GM18520 (cell line): ENCODE measurements around the gene PAX3.

ENCODE experiments used
- ATAC-seq: cut with Tn5 transposase; IDR thresholded peaks from one replicate; pipeline ENCODE4 v1.9.1; 2021; ENCODE audit not compliant: unreplicated experiment

PAX3 gene

GRCh38 chr2:222228054-222228453, 70.7 kb downstream of the PAX3 start:
- no peak for ATAC-seq

DNA sequence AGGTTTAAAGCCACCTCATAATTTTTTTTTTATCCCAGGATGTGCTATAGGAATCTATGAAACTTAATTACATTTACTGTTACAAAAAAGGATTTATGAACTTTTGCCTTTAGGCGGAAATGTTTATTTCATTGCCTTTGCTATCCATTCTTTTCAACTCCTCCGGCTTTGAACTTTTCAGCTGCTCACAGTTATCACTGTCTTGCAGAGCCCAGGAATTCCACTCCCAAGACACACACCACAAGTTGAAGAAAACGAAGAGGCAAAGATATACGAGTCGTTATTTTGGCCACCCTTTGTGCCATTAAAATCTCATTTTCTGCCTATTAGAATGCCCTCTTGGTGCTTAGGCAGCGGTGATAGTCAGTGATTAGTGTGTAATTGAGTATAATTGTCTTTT, 80.0 kb downstream of the PAX3 start:
- no peak for ATAC-seq

DNA sequence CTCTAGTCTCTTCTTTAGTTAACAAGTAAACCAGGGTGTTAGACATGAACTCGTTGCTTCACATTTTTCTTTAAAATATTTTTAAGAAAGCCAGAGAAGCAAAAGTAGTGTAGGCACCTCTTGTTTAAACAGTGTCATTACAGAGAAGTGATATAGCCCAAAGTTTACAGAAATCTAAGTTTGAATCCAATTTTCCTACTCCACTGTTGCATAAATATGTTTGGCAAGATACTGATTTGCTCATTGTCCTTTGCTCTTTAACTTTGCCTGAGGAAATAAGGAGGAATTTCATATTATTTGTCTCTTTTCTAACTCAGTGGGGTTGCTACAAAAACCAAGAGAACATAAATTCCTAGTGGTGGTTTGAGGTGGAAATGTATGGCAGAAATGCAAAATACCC, 81.1 kb downstream of the PAX3 start:
- no peak for ATAC-seq

GRCh38 chr2:222214885-222215284, 83.9 kb downstream of the PAX3 start:
- no peak for ATAC-seq

- ATAC-seq, result no peak
These were observed 85.7 kb downstream of the PAX3 start for GRCh38 chr2:222213049-222213448.

DNA sequence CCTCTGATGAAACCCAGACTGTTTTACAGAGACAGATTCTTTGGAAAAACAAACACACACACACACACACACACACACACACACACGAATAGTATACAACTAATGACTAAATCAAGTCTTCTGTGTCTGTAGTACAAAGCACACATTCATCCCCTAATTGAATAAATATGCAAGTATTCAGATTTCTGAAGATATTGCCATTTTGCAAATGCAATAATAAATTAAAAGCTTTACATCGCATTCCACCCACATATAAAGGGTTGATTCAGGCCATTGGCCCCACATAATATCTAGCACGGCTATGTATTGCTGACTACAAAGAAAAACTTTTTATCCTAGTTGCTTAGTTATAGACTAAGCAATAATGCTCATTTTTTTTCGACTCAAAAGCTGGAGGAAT, 86.2 kb downstream of the PAX3 start:
- no peak for ATAC-seq

GRCh38 chr2:222208010-222208690, 90.6 kb downstream of the PAX3 start:
- no peak for ATAC-seq

DNA sequence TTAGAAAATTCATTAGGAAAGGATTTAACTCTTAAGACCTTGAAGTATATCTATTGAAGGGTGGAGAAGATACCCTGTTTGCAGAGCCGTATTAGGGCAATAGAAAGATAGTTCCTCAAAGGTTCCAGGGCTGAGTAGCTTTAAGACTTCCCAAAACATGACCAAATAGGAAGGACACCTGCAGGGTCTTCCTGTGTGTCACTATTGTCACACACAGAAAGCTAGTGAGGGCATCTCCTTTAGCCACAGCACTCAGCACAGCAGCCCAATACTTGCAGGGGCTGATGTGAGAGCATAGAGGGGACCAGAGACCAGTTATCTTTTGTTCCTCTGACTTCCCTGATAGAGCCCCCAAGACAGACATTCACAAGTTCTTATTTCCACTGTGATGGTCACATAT, 93.7 kb downstream of the PAX3 start:
- ATAC-seq, result no peak

DNA sequence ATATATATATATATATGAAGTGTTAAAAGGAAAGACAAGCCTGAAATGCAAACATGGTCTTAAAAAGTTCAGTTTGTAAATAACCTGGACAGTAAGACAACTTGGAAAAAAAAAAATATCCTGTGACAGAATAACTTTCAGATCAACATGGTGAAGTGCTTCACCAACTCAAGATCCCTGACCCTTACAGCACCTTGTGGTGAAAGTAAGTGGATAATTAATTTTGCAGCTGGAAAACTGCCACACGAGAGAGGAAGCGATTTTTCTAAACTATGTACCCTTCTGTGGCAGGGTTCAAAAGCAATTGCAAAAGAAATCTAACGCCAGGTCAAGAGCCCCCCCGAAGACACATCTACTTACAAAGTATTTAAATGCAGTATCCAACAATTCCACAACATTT, 95.8 kb downstream of the PAX3 start:
- no peak for ATAC-seq

DNA sequence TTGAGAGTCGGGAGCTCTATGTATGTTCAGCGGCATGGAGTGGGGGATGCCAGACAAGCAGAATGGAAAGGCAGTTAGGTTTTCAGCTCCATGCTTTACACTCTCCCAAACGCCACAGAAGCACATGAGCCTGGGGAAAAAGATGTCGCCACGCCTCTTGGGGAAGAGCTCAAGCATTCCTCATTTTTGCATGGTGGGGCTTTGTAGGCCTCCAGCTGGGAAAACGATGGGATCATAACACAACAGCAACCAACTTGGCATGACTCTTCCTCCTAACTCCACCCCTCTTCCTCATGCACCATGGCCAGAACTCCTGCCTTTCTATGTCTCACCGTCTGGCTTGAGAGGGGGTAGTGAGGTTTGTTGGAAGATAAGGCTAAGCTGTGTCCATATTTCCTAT, 102.6 kb downstream of the PAX3 start:
- ATAC-seq, result no peak

- no peak for ATAC-seq
These were observed 104.1 kb downstream of the PAX3 start for GRCh38 chr2:222194669-222195068.

- no peak for ATAC-seq
These were observed 105.3 kb downstream of the PAX3 start for GRCh38 chr2:222193328-222193983.

DNA sequence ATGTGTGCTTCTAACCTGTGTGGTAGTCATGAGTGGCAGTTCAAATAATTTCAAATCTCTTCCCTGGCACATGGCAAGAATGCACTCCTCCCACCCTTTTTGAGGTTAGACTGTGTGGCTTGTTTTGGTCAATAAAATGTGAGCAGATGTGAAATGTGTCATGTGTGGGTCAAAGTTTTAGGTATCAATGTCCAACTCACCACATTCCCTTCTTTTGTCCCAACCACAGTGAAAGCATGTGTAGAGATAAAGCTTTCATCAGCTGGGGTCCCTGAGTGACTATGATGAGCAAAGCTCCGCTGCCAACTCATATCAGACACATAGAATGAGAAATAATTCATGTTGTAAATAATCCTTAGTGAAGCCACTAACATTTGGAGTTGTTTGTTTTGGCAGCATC, 118.2 kb downstream of the PAX3 start:
- ATAC-seq, result no peak

DNA sequence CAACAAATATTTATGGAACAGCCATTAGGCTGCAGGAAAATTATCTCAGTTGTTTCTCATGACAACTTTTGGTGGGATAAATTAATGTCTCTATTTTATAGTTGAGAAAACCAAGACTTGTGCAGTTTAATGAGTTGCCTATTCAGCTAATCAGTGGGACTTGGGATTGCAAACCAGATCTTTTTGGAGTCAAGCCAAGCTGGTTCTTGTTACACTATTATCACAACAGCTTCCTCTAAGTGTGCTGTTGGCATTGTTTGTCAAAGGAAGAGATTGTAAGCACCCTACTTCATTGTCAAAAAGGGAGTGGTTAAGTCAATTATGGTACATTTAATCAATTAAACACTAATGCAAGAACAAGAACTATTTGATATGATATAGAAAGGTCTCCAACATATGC, 119.2 kb downstream of the PAX3 start:
- ATAC-seq, result no peak

DNA sequence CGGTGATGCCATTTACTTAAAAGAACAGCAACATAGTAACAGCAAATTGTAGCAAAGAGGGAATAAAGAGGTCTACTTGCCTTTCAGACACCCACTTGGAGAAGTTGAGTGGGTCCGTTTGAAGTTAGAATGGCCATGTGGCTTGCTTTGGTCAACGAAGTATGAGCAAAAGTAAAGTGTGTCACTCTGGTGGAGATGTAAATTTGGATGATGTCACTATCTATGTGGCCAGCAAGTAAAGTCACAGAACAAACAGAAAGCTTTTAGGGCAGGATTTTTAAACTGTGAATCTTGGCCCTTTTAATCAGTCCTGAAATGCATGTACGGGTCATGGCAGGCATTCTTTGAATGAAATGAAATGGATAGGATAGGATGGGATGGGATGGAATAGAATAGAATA, 120.3 kb downstream of the PAX3 start:
- no peak for ATAC-seq

DNA sequence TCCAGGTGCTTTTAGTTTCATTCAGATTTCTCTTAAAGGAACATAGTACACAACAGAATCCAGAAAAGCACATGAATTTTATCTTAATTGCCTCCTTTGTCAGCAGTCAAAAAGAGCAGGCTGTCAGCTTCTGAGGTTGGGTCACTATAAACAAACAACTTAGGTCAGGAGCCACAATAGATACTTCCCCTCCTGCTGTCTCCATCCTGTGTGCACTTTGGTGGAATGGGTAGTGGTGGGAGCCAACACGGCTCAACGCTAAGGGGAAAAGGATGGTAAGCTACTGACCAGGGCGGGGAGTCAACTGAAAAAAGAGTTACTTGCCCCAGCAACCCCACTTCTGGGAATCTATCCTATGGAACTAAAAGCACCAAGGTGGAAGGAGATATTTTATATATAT, 121.9 kb downstream of the PAX3 start:
- no peak for ATAC-seq

DNA sequence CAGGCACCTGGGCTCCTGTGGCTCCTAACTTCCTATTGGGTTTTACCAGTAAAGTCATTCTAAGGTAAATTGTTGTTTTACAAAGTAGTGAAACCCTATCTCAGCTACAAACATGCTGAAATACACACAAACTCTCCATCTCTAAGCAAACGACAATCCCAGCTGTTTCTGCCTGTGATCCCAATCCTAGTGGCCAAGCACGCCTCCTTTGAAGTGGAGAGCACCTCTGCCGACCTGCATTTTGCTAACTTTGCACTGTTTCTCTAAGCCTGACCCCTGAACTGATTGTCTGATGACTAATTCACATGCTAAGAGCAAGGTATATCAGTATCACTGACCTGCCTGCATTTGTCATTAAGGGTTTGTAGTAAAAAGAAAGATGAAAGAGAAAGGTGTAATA, 124.3 kb downstream of the PAX3 start:
- ATAC-seq, result no peak

- ATAC-seq, result no peak
These were observed 129.5 kb downstream of the PAX3 start for GRCh38 chr2:222169346-222169745.

DNA sequence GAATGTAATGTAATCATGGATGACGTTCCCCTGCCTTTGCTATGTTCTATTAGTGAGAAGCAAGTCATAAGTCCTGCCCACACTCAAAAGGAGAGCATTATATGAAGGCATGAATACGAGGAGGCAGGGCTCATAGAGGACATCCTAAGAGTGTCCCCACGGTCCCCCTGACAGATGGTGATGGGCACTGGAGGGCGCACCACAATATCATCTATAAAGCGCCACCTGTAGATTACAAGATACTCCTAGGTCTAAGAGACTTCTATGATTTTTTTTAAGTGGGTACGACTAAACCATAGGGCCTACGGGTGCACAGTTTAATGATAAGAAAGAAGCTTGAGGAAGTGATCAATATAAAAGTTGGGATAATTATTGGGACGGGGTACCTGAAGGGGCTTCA, 131.0 kb downstream of the PAX3 start:
- ATAC-seq, result no peak

DNA sequence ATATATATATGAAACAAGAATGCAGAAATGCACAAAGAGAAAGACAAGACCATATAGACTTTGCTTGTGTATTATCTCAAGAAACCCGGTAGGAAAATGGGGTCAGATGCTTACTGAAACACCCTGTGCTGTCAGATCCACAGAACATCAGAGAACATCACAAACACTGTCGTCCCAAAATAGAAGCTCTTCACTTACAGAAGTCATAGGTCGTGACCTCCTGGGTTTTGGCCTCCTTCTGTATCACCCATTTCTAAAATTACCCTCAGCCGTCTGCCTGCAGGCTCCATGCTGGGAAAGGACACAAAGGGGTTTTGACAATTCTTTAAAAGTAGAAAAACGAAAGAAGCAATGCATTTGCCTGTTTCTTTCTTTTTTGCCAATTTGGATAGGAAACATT, 137.9 kb downstream of the PAX3 start:
- no peak for ATAC-seq

DNA sequence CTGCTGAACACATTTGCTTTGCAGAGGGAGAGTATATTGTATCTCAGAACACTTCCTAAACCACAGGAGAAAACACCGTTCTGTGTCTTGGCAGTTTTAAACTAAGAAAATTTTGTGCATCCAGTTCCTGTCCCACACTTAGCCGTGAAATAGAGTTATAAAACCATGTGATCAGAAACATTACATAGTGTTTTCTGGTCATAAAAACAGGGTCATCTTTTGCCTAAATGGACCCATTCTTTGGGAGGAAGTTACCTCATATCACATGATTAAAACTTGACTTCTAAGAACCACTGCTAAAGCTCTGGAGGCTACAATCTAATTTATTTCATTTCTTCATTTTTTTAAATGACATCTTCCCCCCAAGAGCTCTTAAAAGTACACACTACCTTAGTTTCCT, 138.7 kb downstream of the PAX3 start:
- ATAC-seq, result no peak

GRCh38 chr2:222159221-222159620, 139.6 kb downstream of the PAX3 start:
- no peak for ATAC-seq
